ENCODE measurements around the gene WFIKKN2.
"Not testable (repeated sequence)": the region's sequence is repeated elsewhere in the genome, so short reads cannot be mapped to it uniquely, and the experiment has no call there.

DNA sequence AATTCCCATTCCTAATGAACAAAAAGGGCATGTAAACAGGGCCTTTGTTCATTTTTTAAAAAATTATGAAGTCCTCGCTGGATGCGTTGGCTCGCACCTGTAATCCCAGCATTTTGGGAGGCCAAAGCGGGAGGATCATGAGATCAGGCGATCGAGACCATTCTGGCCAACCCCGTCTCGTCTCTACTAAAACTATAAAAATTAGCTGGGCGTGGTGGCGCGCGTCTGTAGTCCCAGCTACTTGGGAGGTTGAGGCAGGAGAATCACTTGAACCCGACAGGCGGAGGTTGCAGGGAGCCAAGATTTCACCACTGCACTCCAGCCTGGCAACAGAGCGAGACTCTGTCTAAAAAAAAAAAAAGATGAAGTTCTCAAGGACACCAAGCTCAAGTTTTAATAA is 24.3 kb downstream of the WFIKKN2 start:
- TF ChIP-seq POLR2AphosphoS5 (IDR thresholded peaks at IDR 0.05; ENCODE audit: low read depth); JUNB (IDR thresholded peaks at IDR 0.05; ENCODE audit: unreplicated experiment); EZH2 (IDR thresholded peaks at IDR 0.05; ENCODE audit: low read depth, unreplicated experiment); STAT1 (IDR thresholded peaks at IDR 0.05; ENCODE audit: unreplicated experiment): not testable (repeated sequence)
- TF ChIP-seq, protein P1, sequence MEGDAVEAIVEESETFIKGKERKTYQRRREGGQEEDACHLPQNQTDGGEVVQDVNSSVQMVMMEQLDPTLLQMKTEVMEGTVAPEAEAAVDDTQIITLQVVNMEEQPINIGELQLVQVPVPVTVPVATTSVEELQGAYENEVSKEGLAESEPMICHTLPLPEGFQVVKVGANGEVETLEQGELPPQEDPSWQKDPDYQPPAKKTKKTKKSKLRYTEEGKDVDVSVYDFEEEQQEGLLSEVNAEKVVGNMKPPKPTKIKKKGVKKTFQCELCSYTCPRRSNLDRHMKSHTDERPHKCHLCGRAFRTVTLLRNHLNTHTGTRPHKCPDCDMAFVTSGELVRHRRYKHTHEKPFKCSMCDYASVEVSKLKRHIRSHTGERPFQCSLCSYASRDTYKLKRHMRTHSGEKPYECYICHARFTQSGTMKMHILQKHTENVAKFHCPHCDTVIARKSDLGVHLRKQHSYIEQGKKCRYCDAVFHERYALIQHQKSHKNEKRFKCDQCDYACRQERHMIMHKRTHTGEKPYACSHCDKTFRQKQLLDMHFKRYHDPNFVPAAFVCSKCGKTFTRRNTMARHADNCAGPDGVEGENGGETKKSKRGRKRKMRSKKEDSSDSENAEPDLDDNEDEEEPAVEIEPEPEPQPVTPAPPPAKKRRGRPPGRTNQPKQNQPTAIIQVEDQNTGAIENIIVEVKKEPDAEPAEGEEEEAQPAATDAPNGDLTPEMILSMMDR (conservative IDR thresholded peaks at IDR 0.05; ENCODE audit: low read depth in 2 of 2): not testable (repeated sequence)

Measured in GM23338 (cell line).